ENCODE data around the gene KIAA1671.

KIAA1671 gene

DNA sequence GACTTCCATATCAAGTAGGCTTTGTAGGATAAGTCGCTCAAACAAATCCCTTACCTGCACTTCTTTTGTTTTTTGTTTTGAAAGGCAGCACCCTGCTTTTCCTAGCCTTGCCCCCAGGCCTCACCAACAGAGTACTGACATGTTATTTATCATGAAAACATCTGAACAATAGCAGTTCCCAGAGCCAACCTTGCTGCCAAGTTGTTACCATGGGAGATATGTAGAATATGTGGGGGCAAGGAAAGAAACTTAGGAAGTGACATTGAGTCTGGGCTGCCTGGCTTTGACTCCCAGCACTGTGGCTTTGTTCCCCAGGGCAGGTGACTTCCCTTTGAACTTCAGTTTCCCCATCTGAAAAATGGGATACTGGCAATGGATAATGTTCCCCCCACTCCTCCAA lies 193.8 kb downstream of the KIAA1671 start:
- no peak for DNase-seq (ENCODE audit: low read depth in 2 of 2)

DNA sequence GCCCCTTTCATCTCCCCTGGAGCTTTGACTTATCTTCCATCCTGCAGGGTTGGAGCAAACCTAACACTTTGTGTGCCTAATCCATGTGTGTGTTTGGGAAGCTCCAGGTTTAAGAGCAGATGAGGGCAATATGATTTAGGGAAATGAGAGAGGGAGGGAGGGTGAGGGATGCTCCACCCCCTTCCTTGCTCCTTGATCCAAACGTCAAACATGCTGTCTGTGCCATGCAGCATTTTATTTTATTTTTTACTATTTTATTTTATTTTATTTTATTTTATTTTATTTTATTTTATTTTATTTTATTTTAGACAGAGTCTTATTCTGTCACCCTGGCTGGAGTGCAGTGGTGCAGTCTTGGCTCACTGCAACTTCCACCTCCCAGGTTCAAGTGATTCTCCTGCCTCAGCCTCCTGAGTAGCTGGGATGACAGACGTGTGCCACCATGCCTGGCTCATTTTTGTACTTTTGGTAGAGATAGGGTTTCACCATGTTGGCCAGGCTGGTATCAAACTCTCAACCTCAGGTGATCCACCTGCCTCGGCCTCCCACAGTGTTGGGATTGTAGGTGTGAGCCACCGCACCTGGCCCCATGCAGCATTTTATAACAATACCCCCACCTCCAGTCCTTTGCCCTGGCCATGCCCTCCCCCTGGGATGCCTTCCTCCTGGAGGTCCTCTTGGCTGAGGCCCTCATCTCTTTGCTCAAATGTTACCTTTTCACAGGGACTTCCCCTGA lies 194.6 kb downstream of the KIAA1671 start:
- DNase-seq (ENCODE audit: low read depth in 2 of 2): no peak

DNA sequence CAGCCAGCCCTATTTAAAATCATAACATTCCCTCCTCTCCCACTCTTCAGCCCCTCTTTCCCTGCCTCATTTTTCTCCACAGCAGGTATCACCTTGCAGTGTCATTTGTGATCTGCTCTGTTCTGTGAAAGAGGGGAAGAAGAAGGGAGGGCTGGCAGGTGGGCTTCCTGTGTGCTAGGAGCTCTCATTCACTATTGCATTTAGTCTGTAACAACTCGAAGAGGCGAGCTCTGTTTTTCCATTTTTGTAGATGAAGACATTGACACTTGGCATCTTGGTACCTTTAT lies 195.1 kb downstream of the KIAA1671 start:
- DNase-seq (ENCODE audit: low read depth in 2 of 2): no peak

DNA sequence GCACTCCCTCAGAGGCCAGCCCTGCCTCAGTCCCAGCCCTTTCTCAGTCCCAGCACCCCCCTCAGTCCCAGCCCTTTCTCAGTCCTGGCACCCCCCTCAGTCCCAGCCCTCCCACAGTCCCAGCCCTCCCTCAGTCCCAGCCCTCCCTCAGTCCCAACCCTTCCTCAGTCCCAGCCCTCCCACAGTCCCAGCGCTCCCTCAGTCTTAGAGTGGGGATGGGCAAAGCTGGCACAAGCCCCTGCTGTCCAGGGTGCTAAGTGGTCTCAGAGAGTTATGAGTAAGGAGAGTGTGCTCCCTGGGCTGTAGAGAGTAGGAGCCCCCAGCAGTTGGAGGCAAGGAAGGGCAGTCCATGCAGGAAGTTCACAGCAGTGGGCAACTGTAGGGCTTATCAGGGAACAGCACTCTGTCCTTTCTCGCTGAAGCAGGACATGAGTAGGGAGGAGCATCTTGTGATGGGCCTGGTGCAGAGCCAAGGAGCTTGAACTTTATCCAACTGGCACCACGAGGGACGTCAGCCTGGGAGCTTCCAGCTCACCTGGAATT lies 195.7 kb downstream of the KIAA1671 start:
- DNase-seq (ENCODE audit: low read depth in 2 of 2): no peak

DNA sequence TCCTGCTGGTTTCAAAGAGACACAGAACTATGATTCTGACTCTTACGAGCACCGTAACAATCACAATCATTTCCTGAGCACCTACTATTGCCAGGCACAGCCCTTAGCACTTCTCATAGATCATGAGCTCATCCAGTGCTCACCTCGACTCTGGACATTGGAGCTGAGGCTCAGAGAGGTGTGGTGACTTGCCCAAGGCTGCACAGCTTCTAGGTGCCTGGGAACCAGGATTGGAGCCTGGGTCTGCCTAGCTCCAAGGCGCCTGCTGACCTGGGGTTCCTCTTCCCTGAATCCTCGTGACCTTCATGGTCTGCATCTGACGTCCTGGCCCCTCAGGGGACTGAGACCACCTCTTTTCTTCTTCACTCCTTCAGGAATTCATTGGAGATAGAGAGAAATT lies 196.5 kb downstream of the KIAA1671 start:
- no peak for DNase-seq (ENCODE audit: low read depth in 2 of 2)

DNA sequence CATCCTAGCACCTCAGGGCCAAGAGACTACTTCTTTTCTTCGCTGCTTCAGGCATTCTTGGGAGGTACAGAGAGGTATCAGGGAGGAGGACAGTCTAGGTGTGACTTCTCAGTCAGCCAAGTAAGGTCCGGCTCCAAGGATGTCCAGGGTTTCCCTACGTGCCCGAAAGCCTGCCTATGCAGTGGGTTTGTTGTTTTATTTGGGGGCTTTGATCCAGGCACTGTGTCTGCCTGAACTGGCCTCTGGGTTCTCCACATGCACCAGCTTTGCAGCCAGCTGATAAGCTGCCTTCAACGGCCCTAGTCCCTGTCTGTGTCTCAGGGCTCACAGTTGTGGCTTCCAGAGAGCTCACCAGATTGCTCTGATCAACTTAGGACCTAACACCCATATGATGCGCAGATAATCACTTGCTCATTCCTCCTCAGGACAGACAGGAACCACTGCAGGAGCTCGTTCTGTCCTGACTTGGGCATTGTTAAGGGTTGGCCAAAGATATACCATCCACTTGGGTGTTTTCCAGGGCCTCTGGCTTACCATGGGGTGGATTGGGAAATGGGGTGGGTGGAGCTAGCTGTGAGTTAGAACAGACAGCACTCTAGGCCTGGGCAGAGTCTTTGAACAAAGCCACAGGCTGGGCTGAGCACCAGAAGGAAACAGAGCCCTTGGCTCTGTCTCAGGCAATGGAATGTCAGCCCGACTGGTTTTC lies 201.6 kb downstream of the KIAA1671 start:
- no peak for DNase-seq (ENCODE audit: low read depth in 2 of 2)

DNA sequence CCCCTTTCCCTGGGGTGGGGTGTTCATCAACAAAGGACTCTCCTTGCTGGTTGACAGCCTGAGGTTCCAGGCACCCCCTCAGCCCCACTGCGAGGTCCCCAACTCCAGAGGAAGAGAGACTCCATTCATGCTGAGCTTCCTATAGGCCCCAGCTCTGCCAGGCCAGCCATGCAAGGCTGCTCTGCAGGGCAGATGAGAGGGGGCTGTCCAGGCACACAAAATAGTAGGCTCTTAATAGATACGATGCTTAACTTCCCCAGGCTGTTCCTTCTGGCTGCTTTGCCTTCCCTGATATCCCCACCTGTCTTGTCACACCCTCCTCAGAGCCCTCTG lies 202.1 kb downstream of the KIAA1671 start:
- no peak for DNase-seq (ENCODE audit: low read depth in 2 of 2)

DNA sequence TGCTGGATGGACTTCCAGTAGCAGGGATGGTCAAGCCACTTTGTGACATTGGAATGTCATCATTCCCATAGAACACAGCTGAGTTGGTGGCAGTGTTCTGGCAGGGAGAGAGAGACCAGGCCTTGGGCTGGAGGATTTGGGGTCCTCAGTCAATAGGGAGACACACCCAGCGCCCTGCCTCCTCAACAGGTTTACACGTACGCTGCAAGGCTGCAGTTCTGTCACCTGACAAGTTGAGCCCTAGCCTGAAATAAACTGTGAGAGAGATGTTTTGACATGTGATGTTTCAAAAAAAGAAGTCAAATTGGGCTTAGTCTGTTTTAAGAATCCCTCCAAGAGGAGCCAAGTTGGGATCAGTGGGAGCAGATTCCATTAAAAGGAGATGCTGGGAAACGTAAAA lies 204.2 kb downstream of the KIAA1671 start:
- no peak for DNase-seq (ENCODE audit: low read depth in 2 of 2)

DNA sequence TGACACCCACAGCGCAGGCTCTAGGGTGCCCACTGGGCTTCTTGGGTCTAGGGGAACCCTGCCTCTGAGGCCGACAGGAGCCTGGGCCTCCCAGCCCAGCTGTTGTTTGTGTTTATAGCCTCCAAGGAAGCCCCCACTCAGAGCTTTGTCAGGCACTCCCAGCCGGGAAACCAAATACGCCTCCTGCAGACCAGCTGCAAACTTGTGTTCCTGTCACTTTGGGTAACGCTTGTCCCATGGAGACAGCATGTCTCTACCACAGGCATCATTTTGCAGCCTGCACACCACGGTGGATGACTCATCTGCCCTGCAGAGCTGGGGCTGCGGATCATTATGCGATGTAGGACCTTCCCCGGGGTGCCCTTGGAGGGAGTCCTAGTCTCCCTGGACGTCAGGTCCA lies 206.5 kb downstream of the KIAA1671 start:
- no peak for DNase-seq (ENCODE audit: low read depth in 2 of 2)

DNA sequence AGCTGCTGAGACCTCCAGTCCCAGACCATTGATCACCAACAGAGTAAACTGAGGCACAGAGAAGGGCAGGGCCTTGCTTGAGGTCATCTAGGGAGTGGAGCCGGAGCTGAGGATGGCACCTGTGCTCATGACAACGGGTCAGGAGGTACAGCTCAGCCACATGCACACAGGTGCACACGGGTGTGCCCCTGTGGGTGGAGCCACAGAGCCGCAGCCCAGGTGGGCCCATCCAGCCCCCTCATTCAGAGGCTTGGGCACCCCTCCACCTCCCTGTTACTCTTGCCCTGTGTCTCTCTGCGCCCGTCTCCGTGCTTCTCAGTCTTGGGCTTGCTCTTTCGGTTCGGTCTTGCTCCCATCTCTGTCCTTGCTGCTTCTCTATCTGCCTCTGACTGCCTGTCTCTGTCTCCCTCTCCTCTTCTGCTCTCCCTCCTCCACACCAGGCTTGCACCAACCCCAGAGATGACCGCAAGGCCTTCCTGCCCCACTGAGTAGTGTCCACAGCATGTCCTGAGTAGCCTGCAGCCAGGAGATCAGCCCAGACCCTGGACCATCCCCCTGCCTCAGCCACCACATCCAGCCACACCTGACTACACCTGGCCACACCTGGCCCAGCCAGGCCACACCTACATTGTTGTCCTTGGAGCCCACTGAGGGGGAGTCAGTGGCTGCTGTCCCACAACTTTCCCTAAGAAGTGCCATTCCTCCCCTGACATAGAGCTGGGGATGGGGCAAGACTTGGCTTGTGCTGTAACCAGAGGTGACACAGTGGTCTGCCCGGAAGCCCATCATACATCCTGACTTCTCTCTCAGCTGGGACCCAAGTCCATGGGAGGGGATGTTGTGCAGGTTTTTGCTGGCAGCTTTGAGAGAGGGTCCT lies 207.8 kb downstream of the KIAA1671 start:
- no peak for DNase-seq (ENCODE audit: low read depth in 2 of 2)

DNA sequence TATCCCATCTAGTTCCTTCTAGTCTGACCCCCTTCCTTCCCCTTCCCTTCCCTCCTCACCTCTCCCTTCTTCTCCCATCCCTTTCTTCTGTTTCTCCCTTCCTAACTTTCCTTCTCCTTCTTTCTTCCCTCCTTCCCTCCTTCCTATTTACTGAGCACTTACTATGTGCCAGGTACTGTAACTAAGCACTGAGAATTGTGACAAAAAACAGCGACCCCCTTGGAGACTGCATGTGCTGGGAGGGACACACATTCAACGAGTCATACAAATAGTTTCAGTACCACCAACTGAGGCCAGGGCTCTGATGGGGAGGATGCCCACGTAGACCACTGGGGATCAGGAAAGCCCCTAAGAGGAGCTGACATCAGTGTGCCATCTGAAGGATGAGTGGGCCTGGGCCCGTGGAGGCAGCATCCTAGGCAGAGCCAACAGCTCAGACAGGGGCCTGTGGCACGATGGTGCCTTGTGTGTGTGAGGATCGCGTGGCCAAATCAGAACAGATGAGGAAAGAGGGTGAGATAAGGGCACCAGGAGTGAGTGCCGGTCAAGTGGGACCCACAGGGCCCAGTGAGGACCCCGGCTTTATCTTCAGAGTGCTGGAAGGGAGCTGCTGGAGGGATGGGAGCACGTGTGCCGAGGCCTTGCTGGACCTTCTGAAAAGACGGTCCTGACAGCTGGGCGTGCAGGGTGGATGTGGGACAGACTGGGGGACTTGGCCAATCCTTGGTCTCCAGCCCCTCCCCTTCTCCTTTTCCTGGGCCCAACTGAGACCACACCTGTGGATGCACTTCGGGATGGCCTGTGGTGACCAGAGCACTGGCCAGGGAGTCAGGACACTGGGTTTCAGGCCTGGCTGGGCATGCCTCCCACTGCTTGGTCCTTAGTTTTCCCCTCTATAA lies 208.8 kb downstream of the KIAA1671 start:
- no peak for DNase-seq (ENCODE audit: low read depth in 2 of 2)

DNA sequence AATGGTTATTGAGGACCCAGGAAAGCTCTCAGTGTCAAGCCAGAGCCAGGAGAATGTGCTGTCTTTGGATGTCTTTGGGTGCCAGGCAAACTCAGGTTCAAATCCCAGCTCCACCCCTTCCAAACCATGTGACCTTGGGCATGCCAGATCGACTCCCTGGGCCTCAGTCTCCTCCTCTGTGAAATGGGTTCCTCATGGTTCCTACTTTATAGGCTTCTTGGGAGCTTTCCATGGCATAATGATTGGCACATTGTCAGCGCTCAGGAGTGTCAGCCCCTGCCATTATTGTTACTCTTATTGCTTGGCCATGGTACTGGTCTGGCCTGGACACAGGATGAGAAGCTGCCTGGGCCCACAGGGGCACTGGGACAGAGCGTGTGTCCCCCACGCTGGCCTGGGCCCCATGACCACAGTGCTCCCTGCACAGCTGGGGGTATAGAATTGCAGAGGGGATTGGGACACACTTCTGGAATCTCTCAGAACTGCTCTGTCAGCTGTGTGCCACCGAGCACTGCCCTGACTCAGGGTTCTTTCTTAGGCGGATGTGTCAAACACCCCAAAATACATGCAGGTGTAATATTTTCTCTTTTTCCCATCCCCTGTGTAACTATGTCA lies 209.5 kb downstream of the KIAA1671 start:
- DNase-seq (ENCODE audit: low read depth in 2 of 2): no peak

DNA sequence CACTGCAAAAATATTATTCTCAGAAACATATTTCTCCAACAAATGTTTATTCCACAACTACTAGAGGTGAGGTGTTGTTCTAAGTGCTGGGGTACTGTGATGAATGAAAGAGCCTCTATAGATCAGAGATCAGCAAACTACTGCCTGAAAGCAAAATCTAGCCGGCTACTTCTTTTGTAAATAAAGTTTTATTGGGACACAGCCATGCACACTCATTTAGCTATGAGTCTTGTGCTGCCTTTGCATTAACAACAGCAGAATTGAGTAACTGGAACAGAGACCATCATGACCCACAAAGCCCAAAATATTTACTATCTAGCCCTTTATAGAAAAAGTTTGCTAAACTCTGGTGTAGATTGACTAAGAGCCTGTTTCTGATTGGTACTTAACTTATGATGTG lies 210.0 kb downstream of the KIAA1671 start:
- DNase-seq (ENCODE audit: low read depth in 2 of 2): no peak

DNA sequence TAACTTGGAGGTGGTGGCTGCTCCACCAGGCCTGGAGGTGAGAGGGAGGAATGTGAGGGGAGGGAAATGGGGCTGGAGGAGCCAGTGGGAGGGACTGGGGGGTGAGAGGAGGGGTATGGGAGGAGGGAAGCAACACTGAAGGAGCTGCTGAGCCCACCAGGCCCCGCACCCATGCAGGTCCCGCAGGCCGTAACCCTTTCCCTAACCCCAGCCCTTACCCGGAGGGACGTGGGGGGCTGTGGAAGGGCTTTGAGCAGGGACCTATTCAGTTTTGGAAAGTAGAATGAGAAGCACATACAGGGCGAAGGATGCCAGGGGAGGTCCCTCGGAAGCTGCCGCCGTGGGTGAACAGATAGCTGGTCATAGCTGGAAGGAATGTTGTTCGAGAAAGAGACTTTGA lies 213.3 kb downstream of the KIAA1671 start:
- no peak for DNase-seq (ENCODE audit: low read depth in 2 of 2)

DNA sequence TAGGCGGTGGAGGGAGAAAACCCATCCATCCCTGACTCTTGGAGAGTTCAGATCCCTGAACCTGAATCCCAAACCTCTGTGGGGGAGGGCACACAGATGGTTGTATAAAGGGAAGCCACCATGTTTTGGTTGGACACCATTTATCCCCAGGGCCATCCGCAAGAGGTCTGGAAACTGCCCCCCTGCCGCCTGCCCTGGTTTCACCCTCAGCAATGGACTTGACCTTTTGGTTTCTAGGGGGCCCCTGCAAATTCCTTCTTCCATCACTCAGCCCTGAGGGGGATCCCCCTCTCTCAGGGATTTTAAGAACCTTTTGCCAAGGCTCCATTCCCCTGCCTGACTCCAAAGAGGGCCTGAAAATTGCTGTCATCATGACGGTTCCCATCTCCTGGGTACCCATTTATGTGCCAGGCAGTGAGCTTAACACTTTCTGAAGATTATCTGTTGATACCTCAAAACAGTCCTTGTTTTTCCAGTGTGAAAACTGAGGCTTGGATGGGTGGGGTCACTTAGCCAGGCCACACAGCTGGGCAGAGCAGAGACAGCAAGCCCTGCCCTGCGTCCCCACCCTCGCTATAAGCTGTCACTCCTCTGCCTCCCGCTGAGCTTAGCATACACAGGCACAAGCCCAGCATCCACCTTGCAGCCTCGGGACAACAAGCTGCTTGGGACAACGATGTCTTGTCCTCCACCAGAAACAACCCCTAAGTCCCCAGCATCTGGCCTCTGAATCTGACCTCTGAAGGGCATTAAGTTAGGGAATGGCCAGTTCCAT lies 213.9 kb downstream of the KIAA1671 start:
- DNase-seq (ENCODE audit: low read depth in 2 of 2): no peak

DNA sequence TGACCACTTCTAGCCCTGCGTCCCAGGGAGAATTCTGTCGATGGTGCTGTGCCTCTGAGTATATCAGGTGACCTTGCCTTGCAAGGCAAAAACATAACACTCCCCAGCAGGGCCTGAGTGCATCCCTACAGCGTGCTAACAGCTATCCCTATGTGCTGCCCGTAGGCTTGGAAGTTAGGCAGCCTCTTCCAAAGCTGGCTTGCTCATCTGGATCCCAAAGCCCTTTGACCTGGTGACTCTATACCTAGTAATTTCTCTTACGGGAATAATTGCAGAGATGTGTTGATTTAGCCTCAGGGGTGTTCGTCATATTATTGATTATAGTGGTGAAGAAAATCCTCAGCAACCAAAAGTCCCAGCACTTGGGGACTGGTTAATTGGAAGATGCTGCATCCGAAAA lies 214.6 kb downstream of the KIAA1671 start:
- no peak for DNase-seq (ENCODE audit: low read depth in 2 of 2)

DNA sequence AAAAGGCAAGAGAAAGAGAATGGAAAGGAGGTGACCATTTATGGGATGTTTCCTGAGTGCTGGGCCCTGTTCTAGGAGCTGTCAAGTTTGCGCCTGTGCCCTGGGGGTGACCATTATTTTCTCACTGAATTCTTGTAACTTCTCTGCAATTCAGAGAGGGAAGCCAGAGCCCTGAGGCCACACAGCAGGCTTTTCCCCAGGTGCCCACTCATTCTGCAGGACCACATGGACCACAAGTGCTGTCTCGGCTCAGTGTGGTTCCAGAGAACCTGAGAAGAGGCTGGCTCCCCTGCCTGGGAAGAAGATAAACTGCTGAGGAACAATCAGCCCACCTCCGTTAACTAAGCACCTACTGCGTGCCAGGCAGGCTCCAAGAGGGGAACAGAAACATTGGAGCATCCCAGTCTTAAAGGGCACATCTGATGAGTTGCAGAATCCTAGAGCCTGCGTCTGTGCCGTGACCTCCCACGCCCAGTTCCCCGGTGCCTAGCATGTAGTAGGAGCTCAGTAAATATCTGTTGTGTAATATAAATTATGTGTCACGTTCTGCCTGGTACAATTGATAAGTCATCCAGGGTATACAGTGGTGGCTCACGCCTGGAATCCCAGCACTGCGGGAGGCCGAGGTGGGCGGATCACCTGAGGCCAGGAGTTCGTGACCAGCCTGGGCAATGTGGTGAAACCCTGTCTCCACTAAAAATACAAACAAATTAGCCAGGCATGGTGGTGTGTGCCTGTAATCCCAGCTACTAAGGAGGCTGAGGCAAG lies 215.5 kb downstream of the KIAA1671 start:
- DNase-seq (ENCODE audit: low read depth in 2 of 2): no peak

DNA sequence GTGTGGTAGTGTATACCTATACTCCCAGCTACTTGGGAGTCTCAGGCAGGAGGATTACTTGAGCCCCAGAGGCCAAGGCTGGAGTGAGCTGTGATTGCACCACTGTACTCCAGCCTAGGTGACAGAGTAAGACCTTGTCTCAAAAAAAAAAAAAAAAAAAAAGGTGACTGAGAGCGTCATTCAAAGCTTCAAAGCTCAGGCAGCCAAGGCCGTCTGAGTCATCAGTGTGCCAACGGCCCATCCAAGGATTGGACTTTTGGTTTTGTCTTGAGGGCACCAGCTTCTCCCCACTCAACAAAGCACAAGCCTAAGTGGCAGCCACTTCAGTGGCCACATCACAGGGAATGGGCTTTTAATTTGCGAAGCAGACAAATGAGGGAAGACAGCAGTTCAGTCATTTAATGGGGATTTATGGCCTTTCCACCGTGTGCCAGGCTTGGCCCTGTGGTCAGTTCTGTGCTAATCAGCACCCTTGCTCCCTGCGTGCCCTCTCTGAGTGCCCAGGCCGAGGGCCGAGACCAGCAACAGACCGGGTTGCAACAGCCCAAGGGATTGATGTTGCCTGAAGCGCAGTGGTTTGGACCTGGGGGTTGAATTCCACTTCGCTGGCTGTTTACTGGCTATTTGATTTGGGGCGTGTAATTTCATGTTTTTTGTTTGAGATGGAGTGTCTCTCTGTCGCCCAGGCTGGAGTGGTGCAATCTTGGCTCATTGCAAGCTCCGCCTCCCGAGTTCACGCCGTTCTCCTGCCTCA lies 216.9 kb downstream of the KIAA1671 start:
- no peak for DNase-seq (ENCODE audit: low read depth in 2 of 2)

DNA sequence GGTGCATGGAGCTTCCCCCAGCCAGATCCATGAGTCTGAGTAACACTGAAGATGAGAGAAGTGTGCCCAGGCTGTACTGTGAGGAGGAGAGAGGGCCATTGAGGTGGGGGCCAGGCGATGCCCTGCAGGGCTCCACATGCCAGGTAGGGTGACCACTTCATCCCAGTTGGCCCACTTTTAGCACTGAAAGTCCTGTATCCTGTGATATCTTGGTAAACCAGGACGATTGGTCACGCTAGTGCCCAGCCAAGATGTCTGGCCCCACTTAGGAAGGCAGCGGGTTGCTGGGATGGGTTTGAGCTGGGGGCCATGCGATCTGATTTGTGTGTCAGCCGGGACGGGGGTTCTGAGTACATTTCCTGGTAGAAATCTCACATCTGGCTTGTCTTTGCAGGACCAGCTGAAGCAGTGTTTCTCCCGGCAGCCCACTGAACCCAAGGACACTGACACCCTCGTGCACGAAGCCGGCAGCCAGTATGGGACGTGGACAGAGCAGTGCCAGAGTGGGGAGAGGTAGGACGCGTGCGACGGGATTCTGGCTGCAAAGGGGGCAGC lies 218.0 kb downstream of the KIAA1671 start:
- no peak for DNase-seq (ENCODE audit: low read depth in 2 of 2)
